BLaER1 (cell line): ENCODE measurements around the gene POLR3H.

Source experiments
- H3K27ac ChIP-seq: shearing (Covaris generic); formaldehyde crosslinking; 2 replicates; pipeline ENCODE4 v1.8.1; 2022
- H3K27me3 ChIP-seq: shearing (Covaris generic); formaldehyde crosslinking; 2 replicates; pipeline ENCODE4 v1.8.1; 2022
- H3K36me3 ChIP-seq: shearing (Covaris generic); formaldehyde crosslinking; 2 replicates; pipeline ENCODE4 v1.8.1; 2022
- H3K4me1 ChIP-seq: shearing (Covaris generic); formaldehyde crosslinking; 2 replicates; pipeline ENCODE4 v1.8.1; 2022
- H3K4me2 ChIP-seq: shearing (Covaris generic); formaldehyde crosslinking; 2 replicates; pipeline ENCODE4 v1.8.1; 2022
- H3K4me3 ChIP-seq: shearing (Covaris generic); formaldehyde crosslinking; 2 replicates; pipeline ENCODE4 v1.8.1; 2022
- H3K9ac ChIP-seq: shearing (Covaris generic); formaldehyde crosslinking; 2 replicates; pipeline ENCODE4 v1.8.1; 2022
- H3K9me3 ChIP-seq: shearing (Covaris generic); formaldehyde crosslinking; 2 replicates; pipeline ENCODE4 v1.8.1; 2022
- H4K20me1 ChIP-seq: shearing (Covaris generic); formaldehyde crosslinking; 2 replicates; pipeline ENCODE4 v1.8.1; 2022
- Cebpa-rat ChIP-seq: shearing (Covaris generic); IDR thresholded peaks from 2 replicates; pipeline ENCODE4 v1.8.1; 2022

POLR3H gene

GRCh38 chr22:41540365-41540764, 3.9 kb downstream of the POLR3H start:
- peaks cover 41% of the 10 kb centered on the region for H3K4me1 ChIP-seq
- no peaks in the 10 kb centered on the region for H3K9me3 ChIP-seq
- H3K4me2 ChIP-seq: no peak overlapping the region
- peaks cover 79% of the 10 kb centered on the region for H4K20me1 ChIP-seq
- TF ChIP-seq Cebpa-rat: no peak
- no peak overlapping the region for H3K4me3 ChIP-seq
- H3K9ac ChIP-seq: peak overlapping the region; percentile 41; the same call in 1 of the 2 replicates
- no peaks in the 10 kb centered on the region for H3K27me3 ChIP-seq
- peaks cover 53% of the 10 kb centered on the region for H3K36me3 ChIP-seq
- H3K27ac ChIP-seq: no peak overlapping the region

- no peak overlapping the region for H3K9ac ChIP-seq
- H3K4me2 ChIP-seq: no peak overlapping the region
- H4K20me1 ChIP-seq: peaks cover 83% of the 10 kb centered on the region
- H3K27ac ChIP-seq: no peak overlapping the region
- H3K36me3 ChIP-seq: peaks cover 57% of the 10 kb centered on the region
- TF ChIP-seq Cebpa-rat: no peak
- no peak overlapping the region for H3K4me3 ChIP-seq
- H3K4me1 ChIP-seq: peaks cover 38% of the 10 kb centered on the region
- no peaks in the 10 kb centered on the region for H3K9me3 ChIP-seq
- no peaks in the 10 kb centered on the region for H3K27me3 ChIP-seq
Observed at GRCh38 chr22:41540006-41540315, 4.3 kb downstream of the POLR3H start.

GRCh38 chr22:41539146-41540005, 4.9 kb downstream of the POLR3H start:
- no peak for TF ChIP-seq Cebpa-rat
- Histone ChIP-seq H3K9ac (no peak overlapping the region), H3K27me3 (no peaks in the 10 kb centered on the region), H3K36me3 (peaks cover 63% of the 10 kb centered on the region), H3K4me1 (peaks cover 34% of the 10 kb centered on the region), H3K27ac (no peak overlapping the region), H3K4me2 (no peak overlapping the region), H3K4me3 (no peak overlapping the region), H4K20me1 (peaks cover 89% of the 10 kb centered on the region), H3K9me3 (no peaks in the 10 kb centered on the region)

- H4K20me1 ChIP-seq: peaks cover 96% of the 10 kb centered on the region
Observed at GRCh38 chr22:41538583-41538982, 5.7 kb downstream of the POLR3H start.

GRCh38 chr22:41537203-41537602, 7.1 kb downstream of the POLR3H start:
- no peak overlapping the region for H3K4me2 ChIP-seq
- H4K20me1 ChIP-seq: peaks cover 96% of the 10 kb centered on the region
- no peak overlapping the region for H3K4me3 ChIP-seq
- H3K36me3 ChIP-seq: peaks cover 85% of the 10 kb centered on the region
- H3K9me3 ChIP-seq: no peaks in the 10 kb centered on the region
- H3K4me1 ChIP-seq: peaks cover 20% of the 10 kb centered on the region
- no peak overlapping the region for H3K27ac ChIP-seq
- no peaks in the 10 kb centered on the region for H3K27me3 ChIP-seq
- TF ChIP-seq Cebpa-rat: no peak
- no peak overlapping the region for H3K9ac ChIP-seq

More at GRCh38 chr22:41538583-41538982, 5.7 kb downstream of the POLR3H start:
- no peak overlapping the region for H3K27ac ChIP-seq
- no peak overlapping the region for H3K4me3 ChIP-seq
- H3K9me3 ChIP-seq: no peaks in the 10 kb centered on the region
- H3K9ac ChIP-seq: no peak overlapping the region
- H3K4me2 ChIP-seq: no peak overlapping the region
- no peak for TF ChIP-seq Cebpa-rat
- H3K36me3 ChIP-seq: peaks cover 71% of the 10 kb centered on the region
- peaks cover 34% of the 10 kb centered on the region for H3K4me1 ChIP-seq
- no peaks in the 10 kb centered on the region for H3K27me3 ChIP-seq

- no peak overlapping the region for H3K9ac ChIP-seq
- H3K27ac ChIP-seq: no peak overlapping the region
- H3K9me3 ChIP-seq: no peaks in the 10 kb centered on the region
- peaks cover 7% of the 10 kb centered on the region; the same call in 1 of the 2 replicates for H3K4me1 ChIP-seq
- no peak overlapping the region for H3K4me3 ChIP-seq
- H3K4me2 ChIP-seq: no peak overlapping the region
- H3K36me3 ChIP-seq: peaks cover 91% of the 10 kb centered on the region
- H4K20me1 ChIP-seq: peaks cover 96% of the 10 kb centered on the region
- no peak for TF ChIP-seq Cebpa-rat
- no peaks in the 10 kb centered on the region for H3K27me3 ChIP-seq
Observed at GRCh38 chr22:41535244-41535643, 9.0 kb downstream of the POLR3H start.

- Histone ChIP-seq H3K4me2 (no peak overlapping the region), H3K4me1 (peaks cover 6% of the 10 kb centered on the region), H3K27ac (no peak overlapping the region), H3K9me3 (no peaks in the 10 kb centered on the region), H3K27me3 (no peaks in the 10 kb centered on the region), H3K36me3 (peaks cover 90% of the 10 kb centered on the region), H4K20me1 (peaks cover 94% of the 10 kb centered on the region), H3K9ac (no peak overlapping the region), H3K4me3 (no peak overlapping the region)
- no peak for TF ChIP-seq Cebpa-rat
Observed at GRCh38 chr22:41534219-41534618, 10.1 kb downstream of the POLR3H start.

- Histone ChIP-seq H3K4me1 (peaks cover 16% of the 10 kb centered on the region), H3K27ac (no peak overlapping the region), H3K9ac (no peak overlapping the region), H3K4me3 (no peak overlapping the region), H3K9me3 (no peaks in the 10 kb centered on the region), H3K36me3 (peaks cover 90% of the 10 kb centered on the region), H3K27me3 (no peaks in the 10 kb centered on the region), H4K20me1 (peaks cover 94% of the 10 kb centered on the region), H3K4me2 (no peak overlapping the region)
- no peak for TF ChIP-seq Cebpa-rat
Observed at GRCh38 chr22:41532908-41533825, 11.1 kb downstream of the POLR3H start.

- H3K4me3 ChIP-seq: no peak overlapping the region
- peaks cover 90% of the 10 kb centered on the region for H3K36me3 ChIP-seq
- H3K27me3 ChIP-seq: no peaks in the 10 kb centered on the region
- peak overlapping the region; percentile 54; the same call in 1 of the 2 replicates for H3K9ac ChIP-seq
- peaks cover 94% of the 10 kb centered on the region for H4K20me1 ChIP-seq
- peaks cover 23% of the 10 kb centered on the region for H3K4me1 ChIP-seq
- H3K9me3 ChIP-seq: no peaks in the 10 kb centered on the region
- no peak overlapping the region for H3K27ac ChIP-seq
- TF ChIP-seq Cebpa-rat: no peak
- H3K4me2 ChIP-seq: no peak overlapping the region
Observed at GRCh38 chr22:41531715-41532477, 12.4 kb downstream of the POLR3H start.
